HS-5 (cell line): ENCODE results near the gene TLCD2.
"Not testable (repeated sequence)": the region's sequence is repeated elsewhere in the genome, so short reads cannot be mapped to it uniquely, and the experiment has no call there.

Experiments
- DNase-seq: peaks from one replicate; pipeline ENCODE4 v3.0.0-alpha.2; 2012; ENCODE audit warnings: low read depth

TLCD2 gene

GRCh38 chr17:1735834-1736347, 25.7 kb upstream of the TLCD2 start:
- DNase-seq: no peak

GRCh38 chr17:1735418-1735817, 25.2 kb upstream of the TLCD2 start:
- DNase-seq: no peak

GRCh38 chr17:1733759-1734158, 23.6 kb upstream of the TLCD2 start:
- DNase-seq: no peak

- no peak for DNase-seq
Measured at GRCh38 chr17:1732833-1733321, 22.7 kb upstream of the TLCD2 start.

GRCh38 chr17:1732241-1732832, 22.2 kb upstream of the TLCD2 start:
- DNase-seq: no peak

GRCh38 chr17:1731194-1731506, 21.0 kb upstream of the TLCD2 start:
- no peak for DNase-seq

- DNase-seq: no peak
Measured at GRCh38 chr17:1730326-1731193, 20.4 kb upstream of the TLCD2 start.

GRCh38 chr17:1729966-1730325, 19.8 kb upstream of the TLCD2 start:
- no peak for DNase-seq

- DNase-seq: no peak
Measured at GRCh38 chr17:1727876-1728630, 17.9 kb upstream of the TLCD2 start.

GRCh38 chr17:1727258-1727789, 17.1 kb upstream of the TLCD2 start:
- DNase-seq: no peak

- DNase-seq: no peak
Measured at GRCh38 chr17:1726626-1727257, 16.6 kb upstream of the TLCD2 start.

- no peak for DNase-seq
Measured at GRCh38 chr17:1725642-1726511, 15.7 kb upstream of the TLCD2 start.

GRCh38 chr17:1724869-1725641, 14.9 kb upstream of the TLCD2 start:
- no peak for DNase-seq

GRCh38 chr17:1724351-1724868, 14.2 kb upstream of the TLCD2 start, which contains the start of gene WDR81:
Gene WDR81, plus strand, starts transcription at chr17:1724704. Its CDS starts 256 bp downstream, at chr17:1724960.
- DNase-seq: no peak

GRCh38 chr17:1722022-1722421, 11.8 kb upstream of the TLCD2 start:
- DNase-seq: not testable (repeated sequence)

- no peak for DNase-seq
Measured at GRCh38 chr17:1720856-1721386, 10.7 kb upstream of the TLCD2 start.

- no peak for DNase-seq
Measured at GRCh38 chr17:1718362-1719165, 8.4 kb upstream of the TLCD2 start.

- DNase-seq: peak; percentile 99
Measured at GRCh38 chr17:1716912-1717695, 6.9 kb upstream of the TLCD2 start.
